ENCODE results near the gene RABAC1.

The RABAC1 gene

GRCh38 chr19:41957161-41957837 is 1.8 kb downstream of the RABAC1 start:
- H3K4me3 ChIP-seq (ENCODE audit: low read depth, low read length), result peak overlapping the region; percentile 98; the same call in 1 of the 2 replicates
- POLR2A ChIA-PET, result interaction anchor here (2.0 kb wide), 1 partner anchor 97 kb away, joined by 6 read pairs; the partner anchor contains the start of gene RPS19

GRCh38 chr19:41956621-41957020 is 2.5 kb downstream of the RABAC1 start:
- no peak for DNase-seq (ENCODE audit: low read depth, low spot score)
- ChIA-PET CTCF (interaction anchor here (0.6 to 4.0 kb wide), 10 partner anchors 10 to 1638 kb away, joined by 3 to 30 read pairs (median 4); partner anchors contain the start of genes CD79A and RPS19), POLR2A (interaction anchor here (2.0 kb wide), 1 partner anchor 97 kb away, joined by 6 read pairs; the partner anchor contains the start of gene RPS19)
- TF ChIP-seq CTCF (IDR thresholded peaks at IDR 0.05; ENCODE audit: insufficient read depth, low read length, missing control alignments), result no peak
- H3K4me3 ChIP-seq (ENCODE audit: low read depth, low read length), result no peak overlapping the region

More at GRCh38 chr19:41957161-41957837, 1.8 kb downstream of the RABAC1 start:
- no peak for TF ChIP-seq CTCF (IDR thresholded peaks at IDR 0.05; ENCODE audit: insufficient read depth, low read length, missing control alignments)
- CTCF ChIA-PET, result interaction anchor here (0.7 to 4.0 kb wide), 15 partner anchors 11 to 161 kb away, joined by 3 to 30 read pairs (median 4); partner anchors contain the start of genes CD79A, CEACAM3 and RPS19
- no peak for DNase-seq (ENCODE audit: low read depth, low spot score)

GRCh38 chr19:41955521-41955920 is 3.6 kb downstream of the RABAC1 start:
- no peak overlapping the region for H3K4me3 ChIP-seq (ENCODE audit: low read depth, low read length)
- no peak for DNase-seq (ENCODE audit: low read depth, low spot score)
- POLR2A ChIA-PET, result no interaction called here
- TF ChIP-seq CTCF (IDR thresholded peaks at IDR 0.05; ENCODE audit: insufficient read depth, low read length, missing control alignments), result no peak
- CTCF ChIA-PET, result interaction anchor here (1.2 to 4.0 kb wide), 2 partner anchors 9 to 82 kb away, joined by 4 to 30 read pairs; no protein-coding TSS in a partner anchor

- DNase-seq (ENCODE audit: low read depth, low spot score), result no peak
- peak; percentile 96 for TF ChIP-seq CTCF (IDR thresholded peaks at IDR 0.05; ENCODE audit: insufficient read depth, low read length, missing control alignments)
- CTCF ChIA-PET, result interaction anchor here (1.1 to 3.9 kb wide), 11 partner anchors 9 to 87 kb away, joined by 3 to 21 read pairs (median 7); no protein-coding TSS in a partner anchor
- peak overlapping the region; percentile 33; the same call in 1 of the 2 replicates for H3K4me3 ChIP-seq (ENCODE audit: low read depth, low read length)
- POLR2A ChIA-PET, result interaction anchor here (1.0 to 1.8 kb wide), 2 partner anchors 79 to 91 kb away, joined by 3 to 4 read pairs; partner anchors contain the start of gene RPS19
These were observed 7.4 kb downstream of the RABAC1 start for GRCh38 chr19:41951686-41952172.

- ChIA-PET POLR2A (interaction anchor here (0.9 kb wide), 1 partner anchor 87 kb away, joined by 3 read pairs; the partner anchor contains the start of gene RPS19), CTCF (interaction anchor here (1.2 to 4.8 kb wide), 4 partner anchors 11 to 154 kb away, joined by 3 to 30 read pairs (median 14); partner anchors contain the start of gene RABAC1)
- H3K4me3 ChIP-seq (ENCODE audit: low read depth, low read length), result no peak overlapping the region
- TF ChIP-seq CTCF (IDR thresholded peaks at IDR 0.05; ENCODE audit: insufficient read depth, low read length, missing control alignments), result no peak
- no peak for DNase-seq (ENCODE audit: low read depth, low spot score)
These were observed 12.0 kb downstream of the RABAC1 start for GRCh38 chr19:41947091-41947490.
